C4-2B (cell line): ENCODE results near the gene TPRG1L.

Source experiments
- ZFX ChIP-seq: fragments of 450-650 bp; IDR thresholded peaks from 2 replicates; pipeline ENCODE4 v1.6.1; 2017
- TF ChIP-seq, protein P1 (sequence below): fragments of 450-650 bp; conservative IDR thresholded peaks from 2 replicates; pipeline ENCODE4 v1.5.1; 2017; ENCODE audit warnings: mild to moderate bottlenecking

DNA sequence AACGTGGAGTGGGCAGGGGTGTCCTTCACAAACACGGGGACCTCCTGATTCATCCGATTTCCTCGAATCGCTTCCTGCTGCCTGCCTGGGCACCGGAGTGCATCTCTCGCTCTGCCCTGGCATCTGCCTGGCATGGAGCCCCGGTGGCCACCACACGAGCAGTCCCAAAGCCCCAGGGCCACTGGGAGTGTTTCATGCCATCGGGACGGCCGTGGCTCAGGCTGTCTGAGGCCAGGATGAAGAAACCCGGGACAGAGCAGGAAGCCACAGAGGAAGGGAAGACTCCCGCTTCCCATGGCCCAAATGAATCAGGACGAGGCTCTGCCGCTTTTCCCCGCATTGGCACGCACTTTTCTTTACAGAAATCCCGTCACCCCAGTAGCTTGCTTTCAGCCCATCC lies 45.9 kb upstream of the TPRG1L start:
- TF ChIP-seq, protein P1, sequence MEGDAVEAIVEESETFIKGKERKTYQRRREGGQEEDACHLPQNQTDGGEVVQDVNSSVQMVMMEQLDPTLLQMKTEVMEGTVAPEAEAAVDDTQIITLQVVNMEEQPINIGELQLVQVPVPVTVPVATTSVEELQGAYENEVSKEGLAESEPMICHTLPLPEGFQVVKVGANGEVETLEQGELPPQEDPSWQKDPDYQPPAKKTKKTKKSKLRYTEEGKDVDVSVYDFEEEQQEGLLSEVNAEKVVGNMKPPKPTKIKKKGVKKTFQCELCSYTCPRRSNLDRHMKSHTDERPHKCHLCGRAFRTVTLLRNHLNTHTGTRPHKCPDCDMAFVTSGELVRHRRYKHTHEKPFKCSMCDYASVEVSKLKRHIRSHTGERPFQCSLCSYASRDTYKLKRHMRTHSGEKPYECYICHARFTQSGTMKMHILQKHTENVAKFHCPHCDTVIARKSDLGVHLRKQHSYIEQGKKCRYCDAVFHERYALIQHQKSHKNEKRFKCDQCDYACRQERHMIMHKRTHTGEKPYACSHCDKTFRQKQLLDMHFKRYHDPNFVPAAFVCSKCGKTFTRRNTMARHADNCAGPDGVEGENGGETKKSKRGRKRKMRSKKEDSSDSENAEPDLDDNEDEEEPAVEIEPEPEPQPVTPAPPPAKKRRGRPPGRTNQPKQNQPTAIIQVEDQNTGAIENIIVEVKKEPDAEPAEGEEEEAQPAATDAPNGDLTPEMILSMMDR = no peak
- no peak for TF ChIP-seq ZFX
